ENCODE results near the gene CACNA2D3.

DNA sequence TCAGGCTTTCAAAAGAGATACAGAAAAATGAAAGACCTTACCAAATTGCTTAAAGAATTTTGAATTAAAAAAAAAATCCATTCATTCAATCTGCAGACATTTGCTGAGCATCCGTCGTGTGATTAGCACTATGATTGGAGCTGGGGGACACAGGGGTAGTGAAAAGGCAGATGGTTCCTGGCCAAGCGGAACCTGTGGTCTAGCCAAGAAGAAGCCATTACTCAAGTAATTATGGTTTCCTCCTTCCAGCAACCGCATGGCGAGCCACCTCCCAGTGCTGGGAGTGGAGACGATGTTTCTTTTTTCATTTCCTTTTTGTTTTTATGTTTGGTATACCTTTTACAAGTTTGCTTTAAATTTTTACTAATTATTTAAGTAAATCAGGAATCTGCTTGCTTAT lies 140.2 kb downstream of the CACNA2D3 start:
- TF ChIP-seq, protein P1, sequence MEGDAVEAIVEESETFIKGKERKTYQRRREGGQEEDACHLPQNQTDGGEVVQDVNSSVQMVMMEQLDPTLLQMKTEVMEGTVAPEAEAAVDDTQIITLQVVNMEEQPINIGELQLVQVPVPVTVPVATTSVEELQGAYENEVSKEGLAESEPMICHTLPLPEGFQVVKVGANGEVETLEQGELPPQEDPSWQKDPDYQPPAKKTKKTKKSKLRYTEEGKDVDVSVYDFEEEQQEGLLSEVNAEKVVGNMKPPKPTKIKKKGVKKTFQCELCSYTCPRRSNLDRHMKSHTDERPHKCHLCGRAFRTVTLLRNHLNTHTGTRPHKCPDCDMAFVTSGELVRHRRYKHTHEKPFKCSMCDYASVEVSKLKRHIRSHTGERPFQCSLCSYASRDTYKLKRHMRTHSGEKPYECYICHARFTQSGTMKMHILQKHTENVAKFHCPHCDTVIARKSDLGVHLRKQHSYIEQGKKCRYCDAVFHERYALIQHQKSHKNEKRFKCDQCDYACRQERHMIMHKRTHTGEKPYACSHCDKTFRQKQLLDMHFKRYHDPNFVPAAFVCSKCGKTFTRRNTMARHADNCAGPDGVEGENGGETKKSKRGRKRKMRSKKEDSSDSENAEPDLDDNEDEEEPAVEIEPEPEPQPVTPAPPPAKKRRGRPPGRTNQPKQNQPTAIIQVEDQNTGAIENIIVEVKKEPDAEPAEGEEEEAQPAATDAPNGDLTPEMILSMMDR (IDR thresholded peaks at IDR 0.05; ENCODE audit: insufficient read depth, low read length, poor library complexity, severe bottlenecking) = no peak
- TF ChIP-seq EZH2phosphoT487 (conservative IDR thresholded peaks at IDR 0.05; ENCODE audit: low read length) = no peak

All from SU-DHL-6 (cell line).